Neural cell (in vitro differentiated cells): Measurements from ENCODE around the gene RPL19. TPM values are rescaled to one million over a fixed set of nuclear protein-coding genes. Genes with fewer than 3 reads are reported as not detected.
"Not testable (repeated sequence)": the region's sequence is repeated elsewhere in the genome, so short reads cannot be mapped to it uniquely, and the experiment has no call there.

Experiments
- H2AFZ ChIP-seq: fragments of 200-600, 300-800 bp; sonication (generic), shearing (Covaris generic); 2 replicates; pipeline ENCODE4 v1.6.0; 2014; ENCODE audit warnings: low read depth, mild to moderate bottlenecking, antibody characterized with exemption, low read length, moderate library complexity
- H3F3A ChIP-seq: fragments of 200-600 bp; shearing (Covaris generic); 2 replicates; pipeline ENCODE4 v1.6.1; 2016; ENCODE audit warnings: mild to moderate bottlenecking, moderate library complexity, mixed read lengths, antibody characterized with exemption, low read length; ENCODE audit not compliant: insufficient read depth, poor library complexity, severe bottlenecking
- H3K27ac ChIP-seq: fragments of 200-600, 300-800 bp; sonication (generic), shearing (Covaris generic); 2 replicates; pipeline ENCODE4 v1.5.1; 2014; ENCODE audit warnings: mild to moderate bottlenecking, low read length, moderate library complexity
- H3K27me3 ChIP-seq: fragments of 300-800, 200-600 bp; sonication (generic), shearing (Covaris generic); 2 replicates; pipeline ENCODE4 v1.6.0; 2014; ENCODE audit warnings: mild to moderate bottlenecking, low read depth, low read length, moderate library complexity; ENCODE audit not compliant: insufficient read depth
- H3K36me3 ChIP-seq: fragments of 300-800, 200-600 bp; sonication (generic), shearing (Covaris generic); 2 replicates; pipeline ENCODE4 v1.5.1; 2014; ENCODE audit warnings: mild to moderate bottlenecking, antibody characterized with exemption, low read length, moderate library complexity; ENCODE audit not compliant: insufficient read depth
- H3K4me2 ChIP-seq: fragments of 300-800, 200-600 bp; sonication (generic), shearing (Covaris generic); 2 replicates; pipeline ENCODE4 v1.6.0; 2014; ENCODE audit warnings: mild to moderate bottlenecking, low read length
- H3K4me3 ChIP-seq: fragments of 300-800, 200-600 bp; sonication (generic), shearing (Covaris generic); 2 replicates; pipeline ENCODE4 v1.5.1; 2014; ENCODE audit warnings: mild to moderate bottlenecking, low read length, moderate library complexity
- H3K79me2 ChIP-seq: fragments of 200-600 bp; shearing (Covaris generic); replicated peaks from 2 replicates; pipeline ENCODE4 v1.6.0; 2014; ENCODE audit warnings: mild to moderate bottlenecking, low read length, moderate library complexity; ENCODE audit not compliant: insufficient read depth
- H3K9ac ChIP-seq: fragments of 300-800, 200-600 bp; sonication (generic), shearing (Covaris generic); 2 replicates; pipeline ENCODE4 v1.6.1; 2016; ENCODE audit warnings: mild to moderate bottlenecking, low read length, mixed read lengths
- H3K9me2 ChIP-seq: fragments of 200-600 bp; shearing (Covaris generic); 2 replicates; pipeline ENCODE4 v1.6.1; 2016; ENCODE audit warnings: mild to moderate bottlenecking, low read length, mixed read lengths; ENCODE audit not compliant: insufficient read depth
- H3K9me3 ChIP-seq: fragments of 200-600, 300-800 bp; sonication (generic), shearing (Covaris generic); 2 replicates; pipeline ENCODE4 v1.6.1; 2016; ENCODE audit warnings: mild to moderate bottlenecking, mixed run types, low read length, moderate library complexity, mixed read lengths
- H4K20me1 ChIP-seq: fragments of 200-600 bp; shearing (Covaris generic); 2 replicates; pipeline ENCODE4 v1.6.1; 2016; ENCODE audit warnings: mild to moderate bottlenecking, mixed run types; ENCODE audit not compliant: insufficient read depth
- CTCF ChIP-seq: fragments of 450-650 bp; IDR thresholded peaks from 2 replicates; pipeline ENCODE4 v1.5.1; 2014; ENCODE audit warnings: antibody characterized with exemption, mild to moderate bottlenecking, moderate library complexity; ENCODE audit not compliant: poor library complexity, severe bottlenecking
- EP300 ChIP-seq: fragments of 450-650 bp; conservative IDR thresholded peaks from 2 replicates; pipeline ENCODE4 v1.6.1; 2014; ENCODE audit warnings: antibody characterized with exemption, mild to moderate bottlenecking, moderate library complexity; ENCODE audit not compliant: poor library complexity, severe bottlenecking
- EZH2 ChIP-seq: fragments of 200-600, 300-800 bp; shearing (Covaris generic), sonication (generic); IDR thresholded peaks from 2 replicates; pipeline ENCODE4 v1.6.1; 2014; ENCODE audit warnings: antibody characterized with exemption, low read length, borderline replicate concordance, mild to moderate bottlenecking; ENCODE audit not compliant: insufficient read depth, poor library complexity, severe bottlenecking
- MXI1 ChIP-seq: fragments of 450-650 bp; conservative IDR thresholded peaks from 2 replicates; pipeline ENCODE4 v1.6.1; 2014; ENCODE audit warnings: antibody characterized with exemption, mild to moderate bottlenecking; ENCODE audit not compliant: poor library complexity, severe bottlenecking
- POLR2AphosphoS5 ChIP-seq: IDR thresholded peaks from 2 replicates; pipeline ENCODE4 v1.6.1; 2012
- RAD21 ChIP-seq: fragments of 450-650 bp; conservative IDR thresholded peaks from 2 replicates; pipeline ENCODE4 v1.6.1; 2014; ENCODE audit warnings: antibody characterized with exemption, mild to moderate bottlenecking, moderate library complexity
- SMC3 ChIP-seq: fragments of 450-650 bp; conservative IDR thresholded peaks from 2 replicates; pipeline ENCODE4 v1.6.1; 2014; ENCODE audit warnings: antibody characterized with exemption, mild to moderate bottlenecking, moderate library complexity; ENCODE audit not compliant: poor library complexity
- TAF1 ChIP-seq: IDR thresholded peaks from 2 replicates; pipeline ENCODE4 v1.6.1; 2012; ENCODE audit warnings: low read depth
- polyA plus RNA-seq: library from polyadenylated mRNA; depleted of rRNA; stranded (reverse); fragments of >200 nt; gene quantifications from 2 replicates; pipeline ENCODE4 v1.2.3, GENCODE V29; 2014

RPL19 gene
- polyA plus RNA-seq, 1 donor from 2014 or later = 1,623 TPM

- Histone ChIP-seq H3K4me2 (no peak overlapping the region), H3K27ac (no peak overlapping the region), H3K9me3 (no peaks in the 10 kb centered on the region), H3K36me3 (no peaks in the 10 kb centered on the region), H3K4me3 (no peak overlapping the region), H3K27me3 (no peaks in the 10 kb centered on the region), H2AFZ (no peak overlapping the region), H3K9ac (no peak overlapping the region), H3F3A (no peaks in the 10 kb centered on the region), H4K20me1 (no peaks in the 10 kb centered on the region), H3K79me2 (no peaks in the 10 kb centered on the region), H3K9me2 (no peaks in the 10 kb centered on the region)
- TF ChIP-seq EP300 = peak; percentile 15
- TF ChIP-seq SMC3 = peak; percentile 92
- TF ChIP-seq EZH2 = no peak
- TF ChIP-seq MXI1 = no peak
- TF ChIP-seq RAD21 = peak; percentile 90
- peak; percentile 92 for TF ChIP-seq CTCF
Measured at GRCh38 chr17:39244600-39245570, 44.8 kb downstream of the RPL19 start.

GRCh38 chr17:39246274-39246673, 46.2 kb downstream of the RPL19 start:
- Histone ChIP-seq H2AFZ (no peak overlapping the region), H3F3A (no peaks in the 10 kb centered on the region), H3K9me2 (no peaks in the 10 kb centered on the region), H3K79me2 (no peaks in the 10 kb centered on the region), H3K4me3 (no peak overlapping the region), H3K9ac (no peak overlapping the region), H3K27me3 (no peaks in the 10 kb centered on the region), H3K4me2 (no peak overlapping the region), H3K9me3 (no peaks in the 10 kb centered on the region), H3K36me3 (no peaks in the 10 kb centered on the region), H3K27ac (no peak overlapping the region), H4K20me1 (no peaks in the 10 kb centered on the region)
- TF ChIP-seq TAF1 = no peak
- no peak for TF ChIP-seq EZH2
- TF ChIP-seq POLR2AphosphoS5 = no peak

- not testable (repeated sequence) for H2AFZ ChIP-seq, H3K4me3 ChIP-seq, H3K27me3 ChIP-seq, H3K9ac ChIP-seq, H3K27ac ChIP-seq, H4K20me1 ChIP-seq, H3K9me3 ChIP-seq, H3K79me2 ChIP-seq, H3K36me3 ChIP-seq, H3K9me2 ChIP-seq, H3F3A ChIP-seq, H3K4me2 ChIP-seq
Measured at GRCh38 chr17:39250076-39250475, 50.0 kb downstream of the RPL19 start.
